Measurements from ENCODE around the gene ACRV1. TPM values are rescaled to one million over a fixed set of nuclear protein-coding genes. Genes with fewer than 3 reads are reported as not detected.

The ACRV1 gene
- total and polyA plus RNA-seq, 2 of the 13 experiments (the other 11 are each of a cell fraction or from before 2014, with no cell fraction given), result not detected

- TF ChIP-seq, protein P1, sequence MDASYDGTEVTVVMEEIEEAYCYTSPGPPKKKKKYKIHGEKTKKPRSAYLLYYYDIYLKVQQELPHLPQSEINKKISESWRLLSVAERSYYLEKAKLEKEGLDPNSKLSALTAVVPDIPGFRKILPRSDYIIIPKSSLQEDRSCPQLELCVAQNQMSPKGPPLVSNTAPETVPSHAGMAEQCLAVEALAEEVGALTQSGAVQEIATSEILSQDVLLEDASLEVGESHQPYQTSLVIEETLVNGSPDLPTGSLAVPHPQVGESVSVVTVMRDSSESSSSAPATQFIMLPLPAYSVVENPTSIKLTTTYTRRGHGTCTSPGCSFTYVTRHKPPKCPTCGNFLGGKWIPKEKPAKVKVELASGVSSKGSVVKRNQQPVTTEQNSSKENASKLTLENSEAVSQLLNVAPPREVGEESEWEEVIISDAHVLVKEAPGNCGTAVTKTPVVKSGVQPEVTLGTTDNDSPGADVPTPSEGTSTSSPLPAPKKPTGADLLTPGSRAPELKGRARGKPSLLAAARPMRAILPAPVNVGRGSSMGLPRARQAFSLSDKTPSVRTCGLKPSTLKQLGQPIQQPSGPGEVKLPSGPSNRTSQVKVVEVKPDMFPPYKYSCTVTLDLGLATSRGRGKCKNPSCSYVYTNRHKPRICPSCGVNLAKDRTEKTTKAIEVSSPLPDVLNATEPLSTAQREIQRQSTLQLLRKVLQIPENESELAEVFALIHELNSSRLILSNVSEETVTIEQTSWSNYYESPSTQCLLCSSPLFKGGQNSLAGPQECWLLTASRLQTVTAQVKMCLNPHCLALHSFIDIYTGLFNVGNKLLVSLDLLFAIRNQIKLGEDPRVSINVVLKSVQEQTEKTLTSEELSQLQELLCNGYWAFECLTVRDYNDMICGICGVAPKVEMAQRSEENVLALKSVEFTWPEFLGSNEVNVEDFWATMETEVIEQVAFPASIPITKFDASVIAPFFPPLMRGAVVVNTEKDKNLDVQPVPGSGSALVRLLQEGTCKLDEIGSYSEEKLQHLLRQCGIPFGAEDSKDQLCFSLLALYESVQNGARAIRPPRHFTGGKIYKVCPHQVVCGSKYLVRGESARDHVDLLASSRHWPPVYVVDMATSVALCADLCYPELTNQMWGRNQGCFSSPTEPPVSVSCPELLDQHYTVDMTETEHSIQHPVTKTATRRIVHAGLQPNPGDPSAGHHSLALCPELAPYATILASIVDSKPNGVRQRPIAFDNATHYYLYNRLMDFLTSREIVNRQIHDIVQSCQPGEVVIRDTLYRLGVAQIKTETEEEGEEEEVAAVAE (CRISPR knock-in tag; IDR thresholded peaks at IDR 0.05; ENCODE audit: borderline replicate concordance), result peak; percentile 64; the same call in 1 of the 2 replicates
- 0 out of 2 replicates have a peak, but pooled peaks have one; percentile 33 for TF ChIP-seq ESRRA (CRISPR knock-in tag; IDR thresholded peaks at IDR 0.05; ENCODE audit: low read depth)
- TF ChIP-seq ZSCAN9 (CRISPR knock-in tag; IDR thresholded peaks at IDR 0.05; ENCODE audit: borderline replicate concordance), result peak; percentile 77; the same call in 1 of the 2 replicates
- TF ChIP-seq, protein P2, sequence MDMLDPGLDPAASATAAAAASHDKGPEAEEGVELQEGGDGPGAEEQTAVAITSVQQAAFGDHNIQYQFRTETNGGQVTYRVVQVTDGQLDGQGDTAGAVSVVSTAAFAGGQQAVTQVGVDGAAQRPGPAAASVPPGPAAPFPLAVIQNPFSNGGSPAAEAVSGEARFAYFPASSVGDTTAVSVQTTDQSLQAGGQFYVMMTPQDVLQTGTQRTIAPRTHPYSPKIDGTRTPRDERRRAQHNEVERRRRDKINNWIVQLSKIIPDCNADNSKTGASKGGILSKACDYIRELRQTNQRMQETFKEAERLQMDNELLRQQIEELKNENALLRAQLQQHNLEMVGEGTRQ (IDR thresholded peaks at IDR 0.05; ENCODE audit: low read depth, low read length), result no peak
- TF ChIP-seq, protein P2 (CRISPR knock-in tag; IDR thresholded peaks at IDR 0.05; ENCODE audit: borderline replicate concordance), result no peak
- TF ChIP-seq, protein P3, sequence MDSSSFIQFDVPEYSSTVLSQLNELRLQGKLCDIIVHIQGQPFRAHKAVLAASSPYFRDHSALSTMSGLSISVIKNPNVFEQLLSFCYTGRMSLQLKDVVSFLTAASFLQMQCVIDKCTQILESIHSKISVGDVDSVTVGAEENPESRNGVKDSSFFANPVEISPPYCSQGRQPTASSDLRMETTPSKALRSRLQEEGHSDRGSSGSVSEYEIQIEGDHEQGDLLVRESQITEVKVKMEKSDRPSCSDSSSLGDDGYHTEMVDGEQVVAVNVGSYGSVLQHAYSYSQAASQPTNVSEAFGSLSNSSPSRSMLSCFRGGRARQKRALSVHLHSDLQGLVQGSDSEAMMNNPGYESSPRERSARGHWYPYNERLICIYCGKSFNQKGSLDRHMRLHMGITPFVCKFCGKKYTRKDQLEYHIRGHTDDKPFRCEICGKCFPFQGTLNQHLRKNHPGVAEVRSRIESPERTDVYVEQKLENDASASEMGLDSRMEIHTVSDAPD (CRISPR knock-in tag; IDR thresholded peaks at IDR 0.05), result no peak
- TF ChIP-seq MTF2 (CRISPR knock-in tag; IDR thresholded peaks at IDR 0.05; ENCODE audit: borderline replicate concordance), result peak; percentile 85; the same call in 1 of the 2 replicates
- TF ChIP-seq NR2F1 (CRISPR knock-in tag; IDR thresholded peaks at IDR 0.05), result no peak
- 0 out of 2 replicates have a peak, but pooled peaks have one; percentile 34 for TF ChIP-seq JUND (CRISPR knock-in tag; IDR thresholded peaks at IDR 0.05)
- no peak for TF ChIP-seq FOXK2 (IDR thresholded peaks at IDR 0.05)
- no peak; the same call in 1 of the 2 replicates for TF ChIP-seq SNAI1 (CRISPR knock-in tag; IDR thresholded peaks at IDR 0.05; ENCODE audit: borderline replicate concordance)
- TF ChIP-seq CCDC6 (CRISPR knock-in tag; IDR thresholded peaks at IDR 0.05), result peak; percentile 45; the same call in 1 of the 2 replicates
- no peak for TF ChIP-seq AKAP8 (CRISPR knock-in tag; IDR thresholded peaks at IDR 0.05)
- TF ChIP-seq HMG20A (CRISPR knock-in tag; IDR thresholded peaks at IDR 0.05; ENCODE audit: borderline replicate concordance), result no peak
- TF ChIP-seq ZNF562 (CRISPR knock-in tag; IDR thresholded peaks at IDR 0.05; ENCODE audit: borderline replicate concordance), result peak; percentile 82; the same call in 1 of the 2 replicates
- no peak for TF ChIP-seq ZNF496 (CRISPR knock-in tag; IDR thresholded peaks at IDR 0.05; ENCODE audit: insufficient replicate concordance)
- TF ChIP-seq ZSCAN12 (CRISPR knock-in tag; IDR thresholded peaks at IDR 0.05), result peak; percentile 86; the same call in 1 of the 2 replicates
- TF ChIP-seq SMAD1 (CRISPR knock-in tag; IDR thresholded peaks at IDR 0.05; ENCODE audit: borderline replicate concordance, low read depth), result 0 out of 2 replicates have a peak, but pooled peaks have one; percentile 71
- TF ChIP-seq NKX3-1 (CRISPR knock-in tag; IDR thresholded peaks at IDR 0.05), result peak; percentile 97
- 0 out of 2 replicates have a peak, but pooled peaks have one; percentile 55 for TF ChIP-seq KLF15 (CRISPR knock-in tag; IDR thresholded peaks at IDR 0.05; ENCODE audit: borderline replicate concordance)
- peak; percentile 77; the same call in 1 of the 2 replicates for TF ChIP-seq ZNF136 (CRISPR knock-in tag; IDR thresholded peaks at IDR 0.05; ENCODE audit: low read depth)
- TF ChIP-seq PAX8 (CRISPR knock-in tag; IDR thresholded peaks at IDR 0.05; ENCODE audit: borderline replicate concordance), result 0 out of 2 replicates have a peak, but pooled peaks have one; percentile 77
These were observed 54.9 kb downstream of the ACRV1 start (continued) for GRCh38 chr11:125625630-125626287.

Measured in HepG2 (cell line).